ENCODE measurements around the gene TLX2. TPM values are rescaled to one million over a fixed set of nuclear protein-coding genes. Genes with fewer than 3 reads are reported as not detected.

The TLX2 gene
- total and polyA plus RNA-seq, 2 of the 8 experiments (the other 6 are each of a cell fraction or from before 2014, with no cell fraction given) = 0.06 to 0.17 TPM

GRCh38 chr2:74496997-74497776, 17.1 kb upstream of the TLX2 start (continued):
- TF ChIP-seq FOSL1 (IDR thresholded peaks at IDR 0.05; ENCODE audit: insufficient read depth, low read depth, low read length) = no peak
- TF ChIP-seq MAX (IDR thresholded peaks at IDR 0.05) = no peak
- TF ChIP-seq TBP (IDR thresholded peaks at IDR 0.05; ENCODE audit: low read depth, low read length) = no peak
- TF ChIP-seq CBX8 (IDR thresholded peaks at IDR 0.05; ENCODE audit: borderline replicate concordance, low read depth, low read length) = no peak
- TF ChIP-seq CHD7 (IDR thresholded peaks at IDR 0.05; ENCODE audit: insufficient replicate concordance, low read length) = no peak

Data from H1 (cell line).